Measurements from ENCODE around the gene CCDC61.

CCDC61 gene

GRCh38 chr19:45967246-45967645 is 28.0 kb upstream of the CCDC61 start:
- Histone ChIP-seq H3K36me3 (replicated peaks; ENCODE audit: low read depth, low read length) (no peaks in the 10 kb centered on the region), H3K27ac (ENCODE audit: low read length) (no peak overlapping the region), H3K4me1 (ENCODE audit: low read length) (peaks cover 5% of the 10 kb centered on the region), H3K4me3 (ENCODE audit: low read length) (no peak overlapping the region), H3K9me3 (ENCODE audit: insufficient read depth, low read length) (no peaks in the 10 kb centered on the region), H4K20me1 (ENCODE audit: insufficient read depth, low read length) (no peaks in the 10 kb centered on the region), H3K79me2 (ENCODE audit: low read length) (no peaks in the 10 kb centered on the region), H2AFZ (ENCODE audit: low read depth, low read length) (no peak overlapping the region), H3K9ac (ENCODE audit: low read length) (no peak overlapping the region), H3K27me3 (ENCODE audit: low read depth, low read length) (peaks cover 39% of the 10 kb centered on the region; the same call in 1 of the 2 replicates), H3K4me2 (ENCODE audit: low read length) (no peak overlapping the region)
- no peak for TF ChIP-seq EZH2phosphoT487 (IDR thresholded peaks at IDR 0.05; ENCODE audit: low read depth)
- TF ChIP-seq CTCF (IDR thresholded peaks at IDR 0.05; ENCODE audit: low read depth, low read length), result no peak

GRCh38 chr19:45968626-45969025 is 26.6 kb upstream of the CCDC61 start:
- TF ChIP-seq EZH2phosphoT487 (IDR thresholded peaks at IDR 0.05; ENCODE audit: low read depth), result no peak
- TF ChIP-seq CTCF (IDR thresholded peaks at IDR 0.05; ENCODE audit: low read depth, low read length), result no peak
- Histone ChIP-seq H3K27me3 (ENCODE audit: low read depth, low read length) (peaks cover 43% of the 10 kb centered on the region; the same call in 1 of the 2 replicates), H3K4me3 (ENCODE audit: low read length) (no peak overlapping the region), H3K27ac (ENCODE audit: low read length) (no peak overlapping the region), H4K20me1 (ENCODE audit: insufficient read depth, low read length) (no peaks in the 10 kb centered on the region), H3K79me2 (ENCODE audit: low read length) (no peaks in the 10 kb centered on the region), H3K9me3 (ENCODE audit: insufficient read depth, low read length) (no peaks in the 10 kb centered on the region), H3K4me1 (ENCODE audit: low read length) (peaks cover 5% of the 10 kb centered on the region), H2AFZ (ENCODE audit: low read depth, low read length) (no peak overlapping the region), H3K4me2 (ENCODE audit: low read length) (no peak overlapping the region), H3K36me3 (replicated peaks; ENCODE audit: low read depth, low read length) (no peaks in the 10 kb centered on the region), H3K9ac (ENCODE audit: low read length) (no peak overlapping the region)

- H3K27me3 ChIP-seq (ENCODE audit: low read depth, low read length), result peaks cover 43% of the 10 kb centered on the region; the same call in 1 of the 2 replicates
- no peaks in the 10 kb centered on the region for H3K9me3 ChIP-seq (ENCODE audit: insufficient read depth, low read length)
- no peak overlapping the region for H3K9ac ChIP-seq (ENCODE audit: low read length)
- H3K4me3 ChIP-seq (ENCODE audit: low read length), result no peak overlapping the region
- TF ChIP-seq CTCF (IDR thresholded peaks at IDR 0.05; ENCODE audit: low read depth, low read length), result no peak
- TF ChIP-seq EZH2phosphoT487 (IDR thresholded peaks at IDR 0.05; ENCODE audit: low read depth), result no peak
- H4K20me1 ChIP-seq (ENCODE audit: insufficient read depth, low read length), result no peaks in the 10 kb centered on the region
- H3K4me1 ChIP-seq (ENCODE audit: low read length), result peaks cover 5% of the 10 kb centered on the region
- no peak overlapping the region for H3K27ac ChIP-seq (ENCODE audit: low read length)
- H2AFZ ChIP-seq (ENCODE audit: low read depth, low read length), result no peak overlapping the region
- no peaks in the 10 kb centered on the region for H3K36me3 ChIP-seq (replicated peaks; ENCODE audit: low read depth, low read length)
- H3K79me2 ChIP-seq (ENCODE audit: low read length), result no peaks in the 10 kb centered on the region
- no peak overlapping the region for H3K4me2 ChIP-seq (ENCODE audit: low read length)
These were observed 25.6 kb upstream of the CCDC61 start for GRCh38 chr19:45969676-45970075.

- Histone ChIP-seq H3K79me2 (ENCODE audit: low read length) (no peaks in the 10 kb centered on the region), H3K9me3 (ENCODE audit: insufficient read depth, low read length) (no peaks in the 10 kb centered on the region), H3K9ac (ENCODE audit: low read length) (no peak overlapping the region), H3K4me1 (ENCODE audit: low read length) (peaks cover 5% of the 10 kb centered on the region), H3K36me3 (replicated peaks; ENCODE audit: low read depth, low read length) (no peaks in the 10 kb centered on the region), H2AFZ (ENCODE audit: low read depth, low read length) (no peak overlapping the region), H3K27ac (ENCODE audit: low read length) (no peak overlapping the region), H4K20me1 (ENCODE audit: insufficient read depth, low read length) (no peaks in the 10 kb centered on the region), H3K27me3 (ENCODE audit: low read depth, low read length) (peaks cover 37% of the 10 kb centered on the region; the same call in 1 of the 2 replicates), H3K4me2 (ENCODE audit: low read length) (no peak overlapping the region; the same call in 1 of the 2 replicates), H3K4me3 (ENCODE audit: low read length) (no peak overlapping the region)
- TF ChIP-seq EZH2phosphoT487 (IDR thresholded peaks at IDR 0.05; ENCODE audit: low read depth) (no peak), CTCF (IDR thresholded peaks at IDR 0.05; ENCODE audit: low read depth, low read length) (no peak)
These were observed 23.9 kb upstream of the CCDC61 start for GRCh38 chr19:45971260-45971902.

All from OCI-LY3 (cell line).